T-helper 1 cell treated with Interleukin-12 subunit alpha and Interleukin-12 subunit beta and Interleukin-4 antibody, amounts not matched to agents 30 ng/mL and 1 ng/mL, for 36 hours (primary cell): ENCODE data around the gene CD2. TPM values are rescaled to one million over a fixed set of nuclear protein-coding genes. Genes with fewer than 3 reads are reported as not detected.

Source experiments
- intact Hi-C: fragments of 100-400 bp; cut with micrococcal nuclease; formaldehyde crosslinking; loops from one replicate; pipeline ENCODE4 v1.15.1; 2024
- total RNA-seq: library from RNA; stranded (reverse); gene quantifications from 2 replicates; pipeline ENCODE4 v1.2.3, GENCODE V29; 2022

Gene CD2
- total RNA-seq, 1 donor from 2014 or later, result 495 TPM

GRCh38 chr1:116811321-116811720 is 57.1 kb downstream of the CD2 start:
- intact Hi-C loops, result loop anchor here (2.0 kb wide), 1 partner anchor 15 kb away; no protein-coding TSS in a partner anchor

GRCh38 chr1:116814926-116815723 is 60.9 kb downstream of the CD2 start:
- intact Hi-C loops, result loop anchor here (1.0 to 5.0 kb wide), 5 partner anchors 9 to 438 kb away; partner anchors contain the start of gene CD2

GRCh38 chr1:116817582-116818064 is 63.4 kb downstream of the CD2 start:
- intact Hi-C loops, result loop anchor here (1.0 to 5.0 kb wide), 10 partner anchors 10 to 440 kb away; no protein-coding TSS in a partner anchor

Other genes starting within 250 kb of the CD2 start
- 57.4 and 60.8 TPM in 2 replicates for gene CD58, start 183.4 kb upstream of the CD2 start, total RNA-seq
- 0.83 and 0.98 TPM in 2 replicates for gene IGSF3, start 86.7 kb upstream of the CD2 start, total RNA-seq
- gene PTGFRN, start 155.5 kb downstream of the CD2 start, total RNA-seq, result 15.0 and 15.3 TPM in 2 replicates
- 1.9 and 2.3 TPM in 2 replicates for gene CD101, start 247.3 kb downstream of the CD2 start, total RNA-seq